Measurements from ENCODE around the gene USP36. TPM values are rescaled to one million over a fixed set of nuclear protein-coding genes. Genes with fewer than 3 reads are reported as not detected.

Gene USP36
- total RNA-seq, 1 experiment from 2014 or later, result 79.5 TPM

GRCh38 chr17:78836420-78837021 lies 4.1 kb downstream of the USP36 start:
- CTCF ChIA-PET, result no interaction called here
- no peaks in the 10 kb centered on the region for H3K9me3 Mint-ChIP-seq (ENCODE audit: low read depth, unreplicated experiment)
- no peaks in the 10 kb centered on the region for H3K27me3 Mint-ChIP-seq (ENCODE audit: unreplicated experiment)
- H3K4me1 Mint-ChIP-seq (ENCODE audit: low read depth, unreplicated experiment), result peaks cover 21% of the 10 kb centered on the region
- TF ChIP-seq CTCF (IDR thresholded peaks at IDR 0.05; ENCODE audit: unreplicated experiment), result no peak
- intact Hi-C loops (cut with micrococcal nuclease; ENCODE audit: unreplicated experiment), result no loop called here
- no peak overlapping the region for H3K27ac Mint-ChIP-seq (ENCODE audit: unreplicated experiment)
- no peak overlapping the region for H3K4me3 Mint-ChIP-seq (ENCODE audit: low read depth, unreplicated experiment)
- BruUV-seq (replicated peaks), result no TSS peak
- H3K36me3 Mint-ChIP-seq (ENCODE audit: insufficient read depth, unreplicated experiment), result peaks cover 70% of the 10 kb centered on the region
- no peak for DNase-seq

- Mint-ChIP-seq H3K4me1 (ENCODE audit: low read depth, unreplicated experiment) (peaks cover 21% of the 10 kb centered on the region), H3K36me3 (ENCODE audit: insufficient read depth, unreplicated experiment) (peaks cover 67% of the 10 kb centered on the region), H3K27ac (ENCODE audit: unreplicated experiment) (no peak overlapping the region), H3K4me3 (ENCODE audit: low read depth, unreplicated experiment) (no peak overlapping the region), H3K9me3 (ENCODE audit: low read depth, unreplicated experiment) (no peaks in the 10 kb centered on the region), H3K27me3 (ENCODE audit: unreplicated experiment) (no peaks in the 10 kb centered on the region)
- TF ChIP-seq CTCF (IDR thresholded peaks at IDR 0.05; ENCODE audit: unreplicated experiment), result no peak
- BruUV-seq (replicated peaks), result no TSS peak
- intact Hi-C loops (cut with micrococcal nuclease; ENCODE audit: unreplicated experiment), result no loop called here
- no peak for DNase-seq
- CTCF ChIA-PET, result no interaction called here
Observed at GRCh38 chr17:78834571-78834970, 6.0 kb downstream of the USP36 start.

GRCh38 chr17:78832541-78832810 lies 8.1 kb downstream of the USP36 start:
- H3K27ac Mint-ChIP-seq (ENCODE audit: unreplicated experiment), result no peak overlapping the region
- no peak for TF ChIP-seq CTCF (IDR thresholded peaks at IDR 0.05; ENCODE audit: unreplicated experiment)
- DNase-seq, result no peak
- no peak overlapping the region for H3K4me3 Mint-ChIP-seq (ENCODE audit: low read depth, unreplicated experiment)
- no peaks in the 10 kb centered on the region for H3K9me3 Mint-ChIP-seq (ENCODE audit: low read depth, unreplicated experiment)
- CTCF ChIA-PET, result no interaction called here
- peaks cover 4% of the 10 kb centered on the region for H3K4me1 Mint-ChIP-seq (ENCODE audit: low read depth, unreplicated experiment)
- intact Hi-C loops (cut with micrococcal nuclease; ENCODE audit: unreplicated experiment), result no loop called here
- no peaks in the 10 kb centered on the region for H3K27me3 Mint-ChIP-seq (ENCODE audit: unreplicated experiment)
- H3K36me3 Mint-ChIP-seq (ENCODE audit: insufficient read depth, unreplicated experiment), result peaks cover 63% of the 10 kb centered on the region
- no TSS peak for BruUV-seq (replicated peaks)

- CTCF ChIA-PET, result no interaction called here
- Mint-ChIP-seq H3K9me3 (ENCODE audit: low read depth, unreplicated experiment) (no peaks in the 10 kb centered on the region), H3K27ac (ENCODE audit: unreplicated experiment) (no peak overlapping the region), H3K4me3 (ENCODE audit: low read depth, unreplicated experiment) (no peak overlapping the region), H3K36me3 (ENCODE audit: insufficient read depth, unreplicated experiment) (peaks cover 63% of the 10 kb centered on the region), H3K4me1 (ENCODE audit: low read depth, unreplicated experiment) (no peaks in the 10 kb centered on the region), H3K27me3 (ENCODE audit: unreplicated experiment) (no peaks in the 10 kb centered on the region)
- TF ChIP-seq CTCF (IDR thresholded peaks at IDR 0.05; ENCODE audit: unreplicated experiment), result no peak
- no peak for DNase-seq
- no TSS peak for BruUV-seq (replicated peaks)
- intact Hi-C loops (cut with micrococcal nuclease; ENCODE audit: unreplicated experiment), result no loop called here
Observed at GRCh38 chr17:78831688-78832540, 8.7 kb downstream of the USP36 start.

Measured in Calu3 (cell line).